Activated T-cell treated with anti-CD3 and anti-CD28 coated beads, Interleukin-2, amount 50 U/mL, for 24 hours (primary cell): ENCODE measurements around the gene MFSD2A.
"Not testable (repeated sequence)": the region's sequence is repeated elsewhere in the genome, so short reads cannot be mapped to it uniquely, and the experiment has no call there.

ENCODE experiments used
- DNase-seq: peaks from one replicate; pipeline ENCODE4 v3.0.0-alpha.2; 2020
- H3K27ac Mint-ChIP-seq: 2 replicates; pipeline ENCODE4 v1.8.0; 2020; ENCODE audit warnings: mild to moderate bottlenecking, mixed read lengths
- H3K27me3 Mint-ChIP-seq: 2 replicates; pipeline ENCODE4 v1.8.0; 2020; ENCODE audit warnings: mixed read lengths
- H3K36me3 Mint-ChIP-seq: 2 replicates; pipeline ENCODE4 v1.8.0; 2020; ENCODE audit warnings: low read depth, mixed read lengths
- H3K4me1 Mint-ChIP-seq: 2 replicates; pipeline ENCODE4 v1.8.0; 2020; ENCODE audit warnings: low read depth, mixed read lengths
- H3K4me3 Mint-ChIP-seq: 2 replicates; pipeline ENCODE4 v1.8.0; 2020; ENCODE audit warnings: mild to moderate bottlenecking, moderate library complexity, mixed read lengths
- H3K9me3 Mint-ChIP-seq: 2 replicates; pipeline ENCODE4 v1.8.0; 2020; ENCODE audit warnings: mixed read lengths

The MFSD2A gene

DNA sequence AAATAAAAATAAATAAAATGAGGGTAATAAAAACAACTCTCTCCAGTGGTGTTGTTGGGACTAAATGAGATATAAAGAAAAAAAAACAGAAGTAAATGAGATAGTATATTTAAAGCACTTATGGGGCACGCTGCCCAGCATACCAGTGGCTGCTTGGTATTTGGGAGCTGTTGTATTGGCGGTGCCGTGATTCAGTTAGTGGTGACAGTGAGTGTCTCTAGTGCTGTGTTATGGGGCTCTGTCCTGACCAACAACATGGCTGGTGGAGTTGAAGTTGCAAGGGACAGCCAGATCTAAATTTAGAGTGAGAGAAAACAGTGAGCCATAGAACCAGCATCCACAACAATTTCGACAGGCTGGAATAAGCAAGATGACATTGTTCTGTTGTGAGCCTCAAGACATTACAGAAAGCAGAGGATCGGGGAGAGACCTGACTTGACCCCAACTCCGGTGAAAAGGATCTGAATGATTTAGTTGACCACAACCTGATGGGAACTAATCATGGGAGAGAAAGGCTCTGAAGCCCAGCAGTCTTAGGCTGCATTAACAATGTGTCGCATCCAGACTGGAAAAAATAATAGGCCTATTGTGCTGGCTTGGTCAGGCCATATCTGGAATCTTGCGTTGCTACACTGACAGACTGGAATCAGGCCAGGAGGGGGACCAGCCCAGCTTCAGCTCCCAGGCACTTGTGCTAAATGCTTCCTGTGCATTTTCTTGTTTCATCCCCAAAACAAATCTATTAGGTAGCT, 2.4 kb upstream of the MFSD2A start:
- Mint-ChIP-seq H3K36me3 (peaks cover 22% of the 10 kb centered on the region), H3K27ac (no peak overlapping the region)

DNA sequence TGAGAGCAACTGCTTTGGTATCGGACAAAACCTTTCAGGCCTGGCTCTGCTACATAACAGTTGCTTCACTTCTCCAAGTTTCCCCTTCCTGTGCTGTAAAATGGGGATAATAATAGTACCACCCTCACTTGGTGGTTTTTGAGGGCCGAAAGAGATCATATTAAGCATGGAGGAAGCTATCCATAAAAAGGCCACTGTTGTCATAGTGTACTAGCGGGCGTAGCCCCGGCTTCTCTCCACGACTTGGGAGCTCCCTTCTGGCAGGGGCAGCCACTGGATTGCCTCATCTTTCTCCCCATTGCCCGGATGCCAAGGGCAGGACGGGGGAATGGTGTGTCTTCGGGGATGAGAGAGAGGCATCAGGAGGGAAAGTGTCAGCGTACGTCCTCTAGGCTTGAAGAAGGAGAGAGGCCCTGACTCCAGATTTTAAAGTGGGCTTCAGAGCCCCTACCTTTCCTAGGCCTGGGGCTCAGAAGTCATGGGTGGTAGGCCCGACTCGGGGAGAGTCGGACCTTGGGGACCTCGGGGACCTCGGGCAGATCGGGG, 548 bp upstream of the MFSD2A start:
- H3K9me3 Mint-ChIP-seq = no peaks in the 10 kb centered on the region
- H3K27me3 Mint-ChIP-seq = no peaks in the 10 kb centered on the region
- peak overlapping the region; percentile 93 for H3K27ac Mint-ChIP-seq
- peaks cover 38% of the 10 kb centered on the region for H3K36me3 Mint-ChIP-seq
- H3K4me3 Mint-ChIP-seq = peak overlapping the region; percentile 94
- H3K4me1 Mint-ChIP-seq = peaks cover 35% of the 10 kb centered on the region
- no peak for DNase-seq

More for the DNA sequence above, 2.4 kb upstream of the MFSD2A start:
- DNase-seq = no peak
- no peak overlapping the region for H3K4me3 Mint-ChIP-seq
- H3K9me3 Mint-ChIP-seq = no peaks in the 10 kb centered on the region
- H3K4me1 Mint-ChIP-seq = peaks cover 31% of the 10 kb centered on the region
- H3K27me3 Mint-ChIP-seq = no peaks in the 10 kb centered on the region

DNA sequence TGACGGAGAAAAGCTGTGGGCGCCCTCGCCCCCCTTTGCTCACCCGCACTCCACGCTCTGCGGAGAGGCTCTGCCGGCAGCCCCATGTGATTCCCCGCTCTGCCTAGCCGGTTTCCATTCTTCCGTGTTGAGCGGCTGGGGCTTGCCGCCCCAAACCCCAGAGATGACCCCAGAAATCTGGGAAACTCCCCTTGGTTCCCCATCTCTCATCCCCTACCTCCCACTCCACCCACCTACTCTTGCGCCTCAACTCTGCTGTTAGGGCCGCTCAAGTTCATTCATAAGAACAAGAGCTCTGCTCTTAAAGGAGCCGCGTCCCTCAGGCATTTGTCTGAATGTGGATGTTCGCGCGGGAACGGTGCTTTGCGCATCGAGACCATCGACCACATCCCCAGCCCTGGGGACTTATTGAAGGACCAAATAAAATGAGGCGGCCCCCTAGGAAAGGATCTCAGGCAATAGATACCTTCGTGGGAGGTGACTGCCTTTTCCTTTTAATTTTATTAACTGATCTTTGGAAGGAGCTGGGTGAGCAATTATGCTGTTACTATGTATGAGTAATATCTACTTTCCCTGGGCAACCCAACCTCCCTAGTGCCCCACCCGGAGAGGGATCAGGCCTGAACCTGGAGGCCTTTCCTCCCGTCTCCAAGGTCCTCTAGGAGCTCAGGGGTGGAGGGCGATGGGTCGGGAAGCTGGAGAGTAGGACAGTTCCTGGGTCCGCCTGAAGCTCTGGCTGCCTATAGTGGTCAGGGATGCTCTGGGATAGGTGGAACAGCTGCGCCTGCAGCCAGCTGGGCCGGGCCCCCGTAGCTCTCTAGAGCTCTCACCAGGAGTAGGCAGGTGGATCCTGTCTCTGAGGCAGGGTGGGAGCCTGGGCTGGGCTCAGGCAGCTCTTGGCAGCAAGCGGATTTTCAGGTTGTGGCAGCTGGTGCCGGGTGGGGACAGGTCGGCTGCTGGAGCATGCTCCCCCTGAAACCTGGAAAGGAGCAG, 898 bp downstream of the MFSD2A start:
- Mint-ChIP-seq H3K27me3 (no peaks in the 10 kb centered on the region), H3K9me3 (no peaks in the 10 kb centered on the region), H3K36me3 (peaks cover 50% of the 10 kb centered on the region), H3K27ac (peak overlapping the region; percentile 93), H3K4me1 (peaks cover 42% of the 10 kb centered on the region), H3K4me3 (peak overlapping the region; percentile 94)
- peak; percentile 75 for DNase-seq

DNA sequence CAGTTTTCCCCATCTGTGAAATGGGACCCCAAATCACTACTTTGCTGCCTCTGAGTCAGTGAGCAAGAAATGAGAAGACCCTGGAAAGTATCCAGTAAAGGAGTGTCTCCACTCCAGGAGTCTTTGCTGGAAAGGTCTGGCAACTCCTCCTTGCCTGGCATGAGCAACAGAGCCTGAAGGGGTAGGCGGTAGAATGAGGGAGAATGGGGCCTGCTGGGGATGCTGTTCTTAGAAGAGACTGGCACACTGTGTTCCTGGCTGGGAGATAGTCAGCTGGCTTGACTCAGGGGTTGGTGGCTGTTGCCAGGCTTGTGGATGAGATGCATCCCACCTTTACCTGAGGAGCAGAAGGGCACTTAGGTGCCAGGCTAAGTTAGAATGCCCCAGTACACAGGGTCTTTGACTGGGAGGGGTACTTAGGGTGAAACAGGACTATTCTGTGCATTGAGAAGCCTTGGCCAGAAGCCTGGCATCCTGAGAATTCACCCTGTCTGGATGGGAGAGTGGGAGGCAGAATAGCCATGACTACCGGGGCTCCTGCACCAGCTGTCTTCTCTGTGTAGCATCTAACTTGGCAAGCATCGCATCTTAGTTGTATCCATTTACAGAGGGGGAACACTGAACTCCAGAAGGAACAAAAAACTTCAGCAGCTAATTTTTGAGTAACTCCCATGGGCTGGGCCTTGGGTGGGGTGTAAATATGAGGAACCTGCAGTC, 2.5 kb downstream of the MFSD2A start:
- DNase-seq = no peak
- H3K4me3 Mint-ChIP-seq = peak overlapping the region; percentile 94
- H3K36me3 Mint-ChIP-seq = peaks cover 64% of the 10 kb centered on the region
- no peak overlapping the region for H3K27ac Mint-ChIP-seq
- H3K9me3 Mint-ChIP-seq = no peaks in the 10 kb centered on the region
- H3K4me1 Mint-ChIP-seq = peaks cover 44% of the 10 kb centered on the region
- no peaks in the 10 kb centered on the region for H3K27me3 Mint-ChIP-seq

DNA sequence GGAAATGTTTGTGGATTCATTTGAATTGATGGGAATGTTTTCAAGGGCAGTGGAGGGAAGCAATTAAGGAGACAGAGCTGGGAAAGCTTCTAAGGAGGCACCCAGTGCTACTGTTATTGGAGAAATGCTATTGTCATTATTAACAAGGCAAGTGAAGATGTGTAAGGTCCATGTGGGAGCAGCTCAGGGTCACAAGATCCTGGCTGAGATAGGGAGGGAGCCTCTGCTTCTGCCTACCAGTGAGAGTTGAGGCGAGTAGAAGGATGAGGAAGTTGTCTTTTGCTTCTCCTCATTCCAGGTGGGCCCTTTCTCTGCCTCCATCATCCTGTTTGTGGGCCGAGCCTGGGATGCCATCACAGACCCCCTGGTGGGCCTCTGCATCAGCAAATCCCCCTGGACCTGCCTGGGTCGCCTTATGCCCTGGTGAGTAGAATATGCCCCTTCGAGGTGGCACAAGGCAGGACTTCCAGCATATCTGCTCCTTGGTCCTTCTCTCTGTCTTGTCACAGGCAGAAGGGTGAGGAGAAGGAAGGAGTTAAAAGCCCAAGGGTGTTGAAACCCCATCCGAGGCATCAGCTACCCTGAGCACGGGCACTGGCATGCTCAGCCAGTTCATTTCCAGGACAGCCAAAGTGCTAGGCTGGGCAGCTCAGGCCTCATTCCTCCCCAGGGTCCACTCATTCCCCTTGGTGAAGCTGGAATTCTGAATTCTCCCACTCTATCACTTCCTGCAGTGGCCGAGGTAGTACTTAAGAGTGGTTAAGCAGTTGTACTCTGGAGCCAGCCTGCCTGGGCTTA, 3.7 kb downstream of the MFSD2A start:
- Mint-ChIP-seq H3K27me3 (no peaks in the 10 kb centered on the region), H3K36me3 (peaks cover 75% of the 10 kb centered on the region), H3K4me1 (peaks cover 44% of the 10 kb centered on the region), H3K9me3 (no peaks in the 10 kb centered on the region), H3K4me3 (no peak overlapping the region), H3K27ac (no peak overlapping the region)
- DNase-seq = no peak

DNA sequence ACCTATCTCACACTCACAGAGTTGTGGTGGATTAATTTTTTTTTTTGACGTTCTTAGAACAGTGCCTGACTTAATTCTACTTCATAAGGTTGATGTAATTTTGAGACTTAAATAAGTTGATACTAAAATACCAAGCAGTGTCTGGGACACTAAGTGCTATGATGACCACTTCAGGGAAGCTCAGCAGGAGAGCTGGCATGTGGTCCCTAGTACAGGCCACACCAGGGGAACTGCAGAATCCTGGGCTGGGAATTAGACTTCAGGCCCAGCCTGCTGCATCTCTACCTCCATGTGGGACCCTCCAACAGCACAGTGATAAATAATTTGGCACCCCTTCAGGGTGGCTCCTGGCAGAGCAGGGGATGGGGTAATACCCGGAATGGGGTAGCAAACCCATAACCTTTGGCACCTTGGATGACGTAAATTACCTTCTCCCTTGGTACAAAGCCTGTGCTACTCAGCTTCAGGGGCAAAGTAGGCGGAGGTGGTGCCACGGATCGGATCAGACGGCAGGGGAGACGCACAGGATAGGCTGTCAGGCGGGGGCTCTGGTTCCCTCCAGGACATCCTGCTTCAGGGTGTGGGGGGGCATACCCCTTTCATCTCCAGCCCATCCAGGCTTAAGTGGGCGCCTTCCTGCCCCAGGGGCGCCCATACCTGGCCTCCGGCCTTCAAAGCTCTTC, 4.8 kb downstream of the MFSD2A start:
- no peak overlapping the region for H3K4me3 Mint-ChIP-seq

DNA sequence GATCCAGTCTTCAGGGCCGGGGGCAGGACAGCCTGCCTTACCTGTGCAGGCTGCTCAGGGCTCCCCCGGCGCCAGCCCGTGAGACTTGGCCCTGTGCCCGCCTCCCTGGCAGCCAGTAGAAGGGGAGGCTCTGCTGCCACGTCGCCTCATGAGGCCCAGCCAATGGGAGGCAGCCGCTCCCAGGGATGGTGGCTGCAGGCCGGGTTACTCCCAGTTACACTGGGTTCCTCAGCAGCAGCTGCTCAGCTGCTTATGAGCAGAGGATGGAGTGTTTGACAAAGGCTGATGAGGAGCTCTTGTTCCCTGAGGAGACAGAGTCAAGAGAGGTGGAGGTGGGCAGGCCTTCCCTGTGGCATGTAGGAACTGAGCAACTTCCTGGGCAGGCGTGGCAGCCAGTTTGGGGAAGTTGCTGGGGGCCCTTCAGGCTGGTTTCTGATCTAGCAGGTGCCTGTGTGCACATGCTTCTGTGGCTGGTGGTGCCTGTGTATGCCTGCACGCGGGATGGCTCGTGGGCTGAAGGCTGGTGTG, 5.5 kb downstream of the MFSD2A start:
- Mint-ChIP-seq H3K9me3 (no peaks in the 10 kb centered on the region), H3K27me3 (no peaks in the 10 kb centered on the region), H3K27ac (peak overlapping the region; percentile 68), H3K4me1 (peaks cover 34% of the 10 kb centered on the region), H3K4me3 (no peak overlapping the region), H3K36me3 (peaks cover 90% of the 10 kb centered on the region)
- peak; percentile 43 for DNase-seq

More for the DNA sequence above, 4.8 kb downstream of the MFSD2A start:
- Mint-ChIP-seq H3K9me3 (no peaks in the 10 kb centered on the region), H3K36me3 (peaks cover 86% of the 10 kb centered on the region), H3K27me3 (no peaks in the 10 kb centered on the region), H3K27ac (peak overlapping the region; percentile 63), H3K4me1 (peaks cover 36% of the 10 kb centered on the region)
- no peak for DNase-seq

DNA sequence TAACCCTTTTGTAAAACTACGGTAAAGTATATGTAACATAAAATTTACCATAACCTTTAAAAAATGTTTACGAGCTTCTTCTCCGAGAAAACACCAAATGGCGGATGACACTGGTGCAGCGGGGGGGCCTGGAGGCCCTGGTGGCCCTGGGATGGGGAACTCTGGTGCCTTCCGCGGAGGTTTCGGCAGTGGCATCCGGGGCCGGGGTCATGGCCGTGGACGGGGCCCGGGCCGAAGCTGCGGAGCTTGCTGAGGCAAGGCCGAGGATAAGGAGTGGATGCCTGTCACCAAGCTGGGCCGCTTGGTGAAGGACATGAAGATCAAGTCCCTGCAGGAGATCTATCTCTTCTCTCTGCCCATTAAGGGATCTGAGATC, 7.5 kb downstream of the MFSD2A start:
- Mint-ChIP-seq H3K9me3 (no peaks in the 10 kb centered on the region), H3K27ac (no peak overlapping the region), H3K4me3 (no peak overlapping the region), H3K27me3 (no peaks in the 10 kb centered on the region), H3K4me1 (peaks cover 17% of the 10 kb centered on the region), H3K36me3 (peaks cover 92% of the 10 kb centered on the region)
- DNase-seq = no peak

DNA sequence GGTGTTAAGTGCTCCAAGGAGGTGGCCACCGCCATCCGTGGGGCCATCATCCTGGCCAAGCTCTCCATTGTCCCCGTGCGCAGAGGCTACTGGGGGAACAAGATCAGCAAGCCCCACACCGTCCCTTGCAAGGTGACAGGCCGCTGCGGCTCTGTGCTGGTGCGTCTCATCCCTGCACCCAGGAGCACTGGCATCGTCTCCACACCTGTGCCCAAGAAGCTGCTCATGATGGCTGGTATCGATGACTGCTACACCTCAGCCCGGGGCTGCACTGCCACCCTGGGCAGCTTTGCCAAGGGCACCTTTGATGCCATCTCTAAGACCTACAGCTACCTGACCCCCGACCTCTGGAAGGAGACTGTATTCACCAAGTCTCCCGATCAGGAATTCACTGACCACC, 8.0 kb downstream of the MFSD2A start:
- not testable (repeated sequence) for DNase-seq, H3K4me3 Mint-ChIP-seq, H3K27me3 Mint-ChIP-seq, H3K27ac Mint-ChIP-seq, H3K9me3 Mint-ChIP-seq
- Mint-ChIP-seq H3K4me1 (peaks cover 12% of the 10 kb centered on the region), H3K36me3 (peaks cover 92% of the 10 kb centered on the region)

DNA sequence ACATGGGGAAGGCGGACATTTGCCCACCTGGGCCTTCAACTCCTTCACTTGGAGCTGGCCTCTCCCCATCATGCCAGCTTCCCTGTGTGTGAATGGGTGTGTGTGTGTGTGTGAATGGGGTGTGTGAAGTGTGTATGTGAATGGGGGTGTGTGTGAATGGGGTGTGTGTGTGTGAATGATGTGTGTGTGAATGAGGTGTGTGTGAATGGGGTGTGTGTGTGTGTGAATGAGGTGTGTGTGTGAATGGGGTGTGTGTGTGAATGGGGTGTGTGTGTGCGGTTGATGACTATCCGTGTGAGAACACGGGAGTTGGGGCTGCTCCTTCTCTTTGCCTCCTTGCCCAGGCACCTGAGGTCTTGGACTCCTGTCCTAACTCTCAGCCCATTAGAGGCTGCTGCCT, 9.6 kb downstream of the MFSD2A start:
- H3K27me3 Mint-ChIP-seq = no peaks in the 10 kb centered on the region
- H3K27ac Mint-ChIP-seq = no peak overlapping the region
- peaks cover 11% of the 10 kb centered on the region for H3K4me1 Mint-ChIP-seq
- peaks cover 94% of the 10 kb centered on the region for H3K36me3 Mint-ChIP-seq
- no peak overlapping the region for H3K4me3 Mint-ChIP-seq
- DNase-seq = no peak
- no peaks in the 10 kb centered on the region for H3K9me3 Mint-ChIP-seq

DNA sequence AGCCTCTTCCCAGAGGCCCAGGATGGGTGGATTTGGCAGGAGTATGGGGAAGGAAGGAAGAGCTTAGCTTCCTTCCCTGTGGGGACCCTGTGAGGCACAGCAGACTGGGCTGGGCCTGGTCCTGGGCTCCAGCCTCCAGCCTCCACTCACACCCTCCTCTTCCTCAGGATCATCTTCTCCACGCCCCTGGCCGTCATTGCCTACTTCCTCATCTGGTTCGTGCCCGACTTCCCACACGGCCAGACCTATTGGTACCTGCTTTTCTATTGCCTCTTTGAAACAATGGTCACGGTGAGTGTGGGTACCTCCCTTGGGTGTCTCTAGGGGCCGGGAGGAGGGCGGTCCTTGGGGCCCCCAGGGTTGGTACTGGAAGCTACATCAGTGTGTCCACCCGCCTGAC, 10.1 kb downstream of the MFSD2A start:
- H3K27me3 Mint-ChIP-seq = no peaks in the 10 kb centered on the region
- no peak for DNase-seq
- no peaks in the 10 kb centered on the region for H3K9me3 Mint-ChIP-seq
- H3K36me3 Mint-ChIP-seq = peaks cover 94% of the 10 kb centered on the region
- no peak overlapping the region for H3K27ac Mint-ChIP-seq
- no peak overlapping the region for H3K4me3 Mint-ChIP-seq
- H3K4me1 Mint-ChIP-seq = peaks cover 7% of the 10 kb centered on the region

DNA sequence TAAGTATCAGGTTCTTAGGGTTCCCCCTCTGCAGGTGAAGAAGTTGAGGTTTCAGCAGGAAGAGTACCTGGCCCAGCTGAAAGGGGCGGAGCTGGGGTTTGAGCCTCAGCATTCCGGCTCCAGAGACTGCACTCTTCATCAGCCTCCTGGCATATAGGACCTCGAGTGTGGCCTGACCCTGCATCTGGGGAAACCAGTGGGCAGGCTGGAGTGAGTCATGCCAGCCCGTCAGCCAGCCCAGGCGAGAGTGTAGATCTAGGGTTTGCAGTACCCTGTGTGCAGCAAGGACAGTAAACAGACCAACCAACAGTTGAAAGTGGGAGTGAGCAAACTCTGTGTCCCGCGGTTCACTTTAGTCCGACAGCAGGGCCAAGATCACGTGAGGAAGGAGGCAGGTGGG, 14.1 kb downstream of the MFSD2A start:
- Mint-ChIP-seq H3K27me3 (no peaks in the 10 kb centered on the region), H3K4me3 (no peak overlapping the region), H3K9me3 (no peaks in the 10 kb centered on the region), H3K36me3 (peaks cover 73% of the 10 kb centered on the region), H3K27ac (no peak overlapping the region), H3K4me1 (peaks cover 5% of the 10 kb centered on the region)
- no peak for DNase-seq
